Aorta (tissue), 5 donors: ENCODE results near the gene FAM9C. TPM values are rescaled to one million over a fixed set of nuclear protein-coding genes. Genes with fewer than 3 reads are reported as not detected.

Experiments used
- ATAC-seq: fragments of 200-7000 bp; cut with Tn5 transposase; one replicate; pipeline ENCODE4 v1.9.1; 2022; ENCODE audit warnings: moderate library complexity; ENCODE audit not compliant: low FRiP score
- DNase-seq, 2 donors: peaks; one replicate each; pipeline ENCODE4 v3.0.0-alpha.2; 2020
- H3K27ac ChIP-seq, 2 donors: one replicate each; pipeline ENCODE4 v1.5.1; 2013; ENCODE audit warnings: low read length in 2 of 2, mild to moderate bottlenecking in 2 of 2, moderate library complexity in 2 of 2, control low read depth in 1 of 2, inconsistent platforms in 1 of 2, low read depth in 1 of 2
- H3K27me3 ChIP-seq, 2 donors: one replicate each; pipeline ENCODE4 v1.6.1; 2013; ENCODE audit warnings: control low read depth in 1 of 2, low read length in 1 of 2, mild to moderate bottlenecking in 1 of 2, moderate library complexity in 1 of 2; ENCODE audit not compliant: insufficient read depth in 2 of 2, control insufficient read depth in 1 of 2
- H3K36me3 ChIP-seq, 2 donors: one replicate each; pipeline ENCODE4 v1.6.1; 2013; ENCODE audit warnings: control low read depth in 1 of 2, low read length in 1 of 2, mild to moderate bottlenecking in 1 of 2; ENCODE audit not compliant: insufficient read depth in 2 of 2, control insufficient read depth in 1 of 2
- H3K4me1 ChIP-seq, 2 donors: one replicate each; pipeline ENCODE4 v1.6.1; 2013; ENCODE audit warnings: low read length in 2 of 2, control low read depth in 1 of 2, mild to moderate bottlenecking in 1 of 2, moderate library complexity in 1 of 2; ENCODE audit not compliant: insufficient read depth in 2 of 2, control insufficient read depth in 1 of 2
- H3K4me3 ChIP-seq, 2 donors: one replicate each; pipeline ENCODE4 v1.5.1; 2013; ENCODE audit warnings: low read length in 2 of 2, control low read depth in 1 of 2, mild to moderate bottlenecking in 1 of 2
- H3K9me3 ChIP-seq: one replicate; pipeline ENCODE4 v1.6.1; 2013; ENCODE audit warnings: mild to moderate bottlenecking, low read length; ENCODE audit not compliant: control insufficient read depth
- WGBS, 2 donors: extraction: QIAGEN DNeasy Blood & Tissue Kit; methylation state at CpG; one replicate each; pipeline ENCODE4 v1.1.7; 2013; 5-methylcytosine and 5-hydroxymethylcytosine counted together
- intact Hi-C, 2 donors: fragments of 100-400 bp; cut with DNase I; formaldehyde crosslinking; loops; one replicate each; pipeline versions ENCODE4 v1.14.2 to v1.15.0; 2022
- long read RNA-seq, 2 donors: library from polyadenylated mRNA; unstranded; transcript quantifications; one replicate each; pipeline ENCODE4 v2.0.0, GENCODE V29; 2020 to 2021
- polyA plus RNA-seq, 2 donors: library from polyadenylated mRNA; stranded (reverse); fragments of 200-250 nt; gene quantifications; one replicate each; pipeline ENCODE4 v1.2.3, GENCODE V29; 2013
- total RNA-seq, 2 donors: library from RNA; stranded (reverse); fragmentation: NEBNext Ultra II Directional; extraction: Animal tissue kit (Norgen Biotek cat#: 25700); gene quantifications; one replicate each; pipeline ENCODE4 v1.2.1, GENCODE V29; 2021
- donor health status: healthy with polysubstance abuse.
- donor health status: Bipolar disorder and iron deficiency.
- donor health status: DM: no; HTN: no; CAD: no.
- donor health status: DM: no; HTN: no; CAD: no.
- donor health status: DM: yes; HTN: yes; CAD: no.

The FAM9C gene
- total RNA-seq: not detected
- polyA plus RNA-seq: not detected
- long read RNA-seq, donor 1: 0 reads
- long read RNA-seq, donor 2: 0 reads

GRCh38 chrX:13044441-13044840 lies at the start of gene FAM9C:
Gene FAM9C, minus strand, starts transcription at chrX:13044620. Its CDS starts 831 bp downstream, at chrX:13043789.
- Histone ChIP-seq H3K27me3 (no peaks in the 10 kb centered on the region), H3K9me3 (no peaks in the 10 kb centered on the region), H3K4me1 (no peaks in the 10 kb centered on the region), H3K4me3 (no peak within 1 kb of the TSS), H3K36me3 (no peaks in the 10 kb centered on the region), H3K27ac (no peak within 1 kb of the TSS)
- intact Hi-C loops: no loop called here
- 83 to 98% methylated on average over 21 of the region's 21 CpGs for WGBS, 2 donors
- no peak for ATAC-seq
- DNase-seq: no peak

DNA sequence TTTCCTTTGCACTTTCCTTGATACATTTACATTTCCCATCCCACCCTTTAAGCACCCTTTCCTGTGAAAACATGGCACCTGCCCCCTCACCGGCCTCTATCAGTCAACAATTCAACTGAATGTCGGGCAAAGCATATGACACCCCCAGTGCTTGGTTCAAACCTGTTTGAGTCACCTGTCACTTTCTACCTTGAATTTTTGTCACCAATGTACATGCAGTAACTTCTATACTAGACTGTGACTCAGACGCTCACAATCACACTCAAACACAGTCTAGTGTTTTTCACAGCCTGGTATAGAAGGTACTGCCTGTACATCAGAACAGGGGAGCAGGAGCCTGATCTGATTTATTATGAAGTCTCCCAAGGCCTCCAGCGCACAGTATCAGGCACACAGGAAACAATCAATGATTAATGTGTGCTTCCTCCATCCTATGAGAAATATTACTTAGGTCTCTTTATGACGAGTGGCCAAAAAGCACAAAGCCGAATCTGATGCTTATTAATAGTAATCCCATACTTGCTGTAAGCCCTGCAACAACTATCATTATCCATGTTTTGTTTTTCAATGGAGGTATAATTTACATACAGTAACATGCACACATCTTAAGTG lies 49.2 kb upstream of the FAM9C start:
- DNase-seq: no peak
- no peak overlapping the region for H3K27ac ChIP-seq
- no peak overlapping the region for H3K4me3 ChIP-seq
- no peak for ATAC-seq
- 69 to 72% methylated on average over 6 of the region's 6 CpGs for WGBS, 2 donors
- no peaks in the 10 kb centered on the region for H3K4me1 ChIP-seq
- H3K27me3 ChIP-seq: no peaks in the 10 kb centered on the region
- intact Hi-C loops: no loop called here
- no peaks in the 10 kb centered on the region for H3K9me3 ChIP-seq
- H3K36me3 ChIP-seq: no peaks in the 10 kb centered on the region

- H3K36me3 ChIP-seq: no peaks in the 10 kb centered on the region
- H3K4me3 ChIP-seq: no peak overlapping the region
- DNase-seq (peak in 1 of 2 donors; percentile 69), ATAC-seq (no peak)
- H3K9me3 ChIP-seq: no peaks in the 10 kb centered on the region
- intact Hi-C loops: no loop called here
- no peak overlapping the region for H3K27ac ChIP-seq
- WGBS, 2 donors: 82 to 95% methylated on average over 7 of the region's 7 CpGs
- H3K27me3 ChIP-seq: no peaks in the 10 kb centered on the region
- no peaks in the 10 kb centered on the region for H3K4me1 ChIP-seq
Observed at GRCh38 chrX:13092455-13092941, 48.1 kb upstream of the FAM9C start.

GRCh38 chrX:13091111-13091765 lies 46.8 kb upstream of the FAM9C start:
- no peaks in the 10 kb centered on the region for H3K36me3 ChIP-seq
- WGBS, 2 donors: 12 to 31% methylated on average over 6 of the region's 6 CpGs
- peak overlapping the region in 1 of 2 donors; percentile 51 for H3K27ac ChIP-seq
- H3K27me3 ChIP-seq: no peaks in the 10 kb centered on the region
- intact Hi-C loops: no loop called here
- no peaks in the 10 kb centered on the region for H3K9me3 ChIP-seq
- H3K4me1 ChIP-seq: no peaks in the 10 kb centered on the region
- no peak overlapping the region for H3K4me3 ChIP-seq
- ATAC-seq (no peak), DNase-seq (no peak)

GRCh38 chrX:13090339-13091110 lies 46.1 kb upstream of the FAM9C start:
- intact Hi-C loops: no loop called here
- Histone ChIP-seq H3K27ac (peak overlapping the region in 1 of 2 donors; percentile 51), H3K4me1 (no peaks in the 10 kb centered on the region), H3K9me3 (no peaks in the 10 kb centered on the region), H3K36me3 (no peaks in the 10 kb centered on the region), H3K27me3 (no peaks in the 10 kb centered on the region), H3K4me3 (no peak overlapping the region)
- ATAC-seq (peak; percentile 49), DNase-seq (no peak)
- WGBS, 2 donors: 42 to 55% methylated on average over 14 of the region's 14 CpGs

GRCh38 chrX:13090027-13090338 lies 45.6 kb upstream of the FAM9C start:
- H3K4me1 ChIP-seq: no peaks in the 10 kb centered on the region
- H3K9me3 ChIP-seq: no peaks in the 10 kb centered on the region
- 75 to 87% methylated on average over 1 of the region's 1 CpG for WGBS, 2 donors
- ATAC-seq (peak; percentile 11), DNase-seq (no peak)
- no peak overlapping the region for H3K4me3 ChIP-seq
- H3K36me3 ChIP-seq: no peaks in the 10 kb centered on the region
- H3K27me3 ChIP-seq: no peaks in the 10 kb centered on the region
- H3K27ac ChIP-seq: no peak overlapping the region
- intact Hi-C loops: no loop called here

GRCh38 chrX:13088156-13088487 lies 43.7 kb upstream of the FAM9C start:
- 92 to 93% methylated on average over 5 of the region's 5 CpGs for WGBS, 2 donors
- H3K4me3 ChIP-seq: no peak overlapping the region

GRCh38 chrX:13087322-13088155 lies 43.1 kb upstream of the FAM9C start:
- no peaks in the 10 kb centered on the region for H3K27me3 ChIP-seq
- DNase-seq (no peak), ATAC-seq (no peak)
- no peaks in the 10 kb centered on the region for H3K4me1 ChIP-seq
- 84 to 89% methylated on average over 10 of the region's 10 CpGs for WGBS, 2 donors
- H3K36me3 ChIP-seq: no peaks in the 10 kb centered on the region
- no peaks in the 10 kb centered on the region for H3K9me3 ChIP-seq
- intact Hi-C loops: no loop called here
- no peak overlapping the region for H3K27ac ChIP-seq
- H3K4me3 ChIP-seq: no peak overlapping the region

More at GRCh38 chrX:13088156-13088487, 43.7 kb upstream of the FAM9C start:
- no peak for DNase-seq
- H3K9me3 ChIP-seq: no peaks in the 10 kb centered on the region
- no peaks in the 10 kb centered on the region for H3K27me3 ChIP-seq
- no peaks in the 10 kb centered on the region for H3K36me3 ChIP-seq
- no peak for ATAC-seq
- H3K27ac ChIP-seq: no peak overlapping the region
- intact Hi-C loops: no loop called here
- no peaks in the 10 kb centered on the region for H3K4me1 ChIP-seq
